HCT116 (cell line): ENCODE results near the gene DOC2A. TPM values are rescaled to one million over a fixed set of nuclear protein-coding genes. Genes with fewer than 3 reads are reported as not detected.

Experiments
- ATAC-seq: fragments of 200-7000 bp; cut with Tn5 transposase; 2 replicates; pipeline ENCODE4 v1.9.1; 2020; ENCODE audit warnings: mild to moderate bottlenecking, moderate library complexity
- BruUV-seq: library from RNA; stranded (reverse); fragments of 400-500 nt; replicated peaks from 2 replicates; lab custom pipeline; 2021; lab: Mats Ljungman, UMichigan
- CTCF ChIA-PET: fragments of 300-600 bp; sonication (Branson Sonifier 250); formaldehyde crosslinking; loops from one replicate; lab custom pipeline; 2021; ENCODE audit warnings: antibody characterized with exemption; lab: Charles Lee
- POLR2A ChIA-PET: fragments of 300-600, 350-600 bp; sonication (Branson Sonifier 250); formaldehyde crosslinking; loops from one replicate; lab custom pipeline; 2021; ENCODE audit warnings: antibody characterized with exemption; lab: Charles Lee
- RAD21 ChIA-PET, 2 experiments: fragments of 300-600 bp; sonication (Branson Sonifier 250); formaldehyde crosslinking; loops; one replicate each; lab custom pipeline; 2023; ENCODE audit warnings: low total read pairs in 2 of 2; ENCODE audit not compliant: uncharacterized antibody in 2 of 2, unreplicated experiment in 2 of 2, low non-redundant PET in 1 of 2; lab: Charles Lee
- DNase-seq: peaks from one replicate; pipeline ENCODE4 v3.0.0-alpha.2; 2010; ENCODE audit warnings: low read depth, low spot score
- H2AFZ ChIP-seq: fragments of 200-600 bp; shearing (Covaris generic), sonication (generic); 2 replicates; pipeline ENCODE4 v1.6.1; 2017; ENCODE audit warnings: low read depth, mixed run types, mixed read lengths, antibody characterized with exemption, low read length; ENCODE audit not compliant: poor library complexity, severe bottlenecking
- H3K27ac ChIP-seq: 2 replicates; pipeline ENCODE4 v1.5.1; 2012; ENCODE audit warnings: low read depth, low read length
- H3K27me3 ChIP-seq: fragments of 200-600 bp; sonication (generic); 2 replicates; pipeline ENCODE4 v1.6.1; 2016; ENCODE audit warnings: mixed run types, low read length, mixed read lengths; ENCODE audit not compliant: insufficient read depth
- H3K36me3 ChIP-seq, 2 experiments: fragments of 200-500 bp in 1 of 2; fragments of 200-600 bp in 1 of 2; sonication (Bioruptor generic) in 1 of 2; sonication (generic) in 1 of 2; 2 replicates each; pipeline versions ENCODE4 v1.5.1 to v1.6.1; 2014 to 2016; ENCODE audit warnings: low read length in 2 of 2, inconsistent platforms in 1 of 2, mixed read lengths in 1 of 2, mixed run types in 1 of 2; ENCODE audit not compliant: insufficient read depth in 2 of 2, control insufficient read depth in 1 of 2
- H3K4me1 ChIP-seq, 2 experiments: fragments of 200-600 bp in 1 of 2; sonication (generic) in 1 of 2; 2 replicates each; pipeline versions ENCODE4 v1.5.1 to v1.6.1; 2012 to 2017; ENCODE audit warnings: low read length in 2 of 2, inconsistent platforms in 1 of 2, mild to moderate bottlenecking in 1 of 2, mixed read lengths in 1 of 2, mixed run types in 1 of 2, moderate library complexity in 1 of 2; ENCODE audit not compliant: insufficient read depth in 2 of 2, control insufficient read depth in 1 of 2
- H3K4me2 ChIP-seq: fragments of 200-600 bp; sonication (generic); 2 replicates; pipeline ENCODE4 v1.6.1; 2017; ENCODE audit warnings: mixed run types, low read length, mixed read lengths
- H3K4me3 ChIP-seq, 2 experiments: fragments of 200-600 bp in 1 of 2; sonication (generic) in 1 of 2; replicated peaks in 1 of 2; 2 replicates each; pipeline ENCODE4 v1.5.1; 2011 to 2016; ENCODE audit warnings: low read length in 2 of 2, control low read depth in 1 of 2, low read depth in 1 of 2, mild to moderate bottlenecking in 1 of 2, mixed read lengths in 1 of 2, mixed run types in 1 of 2
- H3K79me2 ChIP-seq: fragments of 200-600 bp; sonication (generic); 2 replicates; pipeline ENCODE4 v1.6.1; 2017; ENCODE audit warnings: mild to moderate bottlenecking, mixed run types, low read length, moderate library complexity, mixed read lengths; ENCODE audit not compliant: insufficient read depth
- H3K9ac ChIP-seq: fragments of 200-600 bp; sonication (generic); 2 replicates; pipeline ENCODE4 v1.6.1; 2016; ENCODE audit warnings: low read length, mixed read lengths
- H3K9me2 ChIP-seq: fragments of 200-600 bp; sonication (generic), shearing (Covaris generic); 2 replicates; pipeline ENCODE4 v1.6.1; 2017; ENCODE audit warnings: mixed run types, mild to moderate bottlenecking, moderate library complexity; ENCODE audit not compliant: insufficient read depth
- H3K9me3 ChIP-seq, 2 experiments: fragments of 200-500 bp in 1 of 2; fragments of 200-600 bp in 1 of 2; sonication (Bioruptor generic) in 1 of 2; sonication (generic) in 1 of 2; 2 replicates each; pipeline ENCODE4 v1.6.1; 2014 to 2017; ENCODE audit warnings: low read length in 2 of 2, mixed read lengths in 2 of 2, inconsistent platforms in 1 of 2, low read depth in 1 of 2, mild to moderate bottlenecking in 1 of 2, mixed run types in 1 of 2, moderate library complexity in 1 of 2; ENCODE audit not compliant: control insufficient read depth in 1 of 2, insufficient read depth in 1 of 2
- H4K20me1 ChIP-seq: fragments of 200-600 bp; sonication (generic), shearing (Covaris generic); 2 replicates; pipeline ENCODE4 v1.6.1; 2017; ENCODE audit warnings: mixed run types, mild to moderate bottlenecking, moderate library complexity; ENCODE audit not compliant: insufficient read depth
- CBX3 ChIP-seq: IDR thresholded peaks from 2 replicates; pipeline ENCODE4 v1.6.1; 2012; ENCODE audit warnings: low read depth
- CEBPB ChIP-seq: IDR thresholded peaks from 2 replicates; pipeline ENCODE4 v1.6.1; 2012; ENCODE audit warnings: low read depth
- EGR1 ChIP-seq: IDR thresholded peaks from 2 replicates; pipeline ENCODE4 v1.6.1; 2012; ENCODE audit warnings: low read depth
- ELF1 ChIP-seq: IDR thresholded peaks from 2 replicates; pipeline ENCODE4 v1.6.1; 2012; ENCODE audit warnings: low read depth, borderline replicate concordance
- EZH2 ChIP-seq: fragments of 200-600 bp; sonication (generic); IDR thresholded peaks from 2 replicates; pipeline ENCODE4 v1.6.1; 2017; ENCODE audit warnings: antibody characterized with exemption, mixed run types
- EZH2phosphoT487 ChIP-seq: fragments of 200-600 bp; IDR thresholded peaks from 2 replicates; pipeline ENCODE4 v1.6.1; 2018; ENCODE audit warnings: antibody characterized with exemption, borderline replicate concordance
- FOSL1 ChIP-seq: IDR thresholded peaks from 2 replicates; pipeline ENCODE4 v1.6.1; 2012; ENCODE audit warnings: low read depth
- POLR2A ChIP-seq: IDR thresholded peaks from 2 replicates; pipeline ENCODE4 v1.7.0; 2011; ENCODE audit warnings: borderline replicate concordance; ENCODE audit not compliant: insufficient read depth, insufficient read length; ENCODE audit errors: extremely low read depth
- POLR2AphosphoS5 ChIP-seq: IDR thresholded peaks from 2 replicates; pipeline ENCODE4 v1.6.1; 2011; ENCODE audit warnings: mild to moderate bottlenecking, low read depth, low read length, moderate library complexity
- RAD21 ChIP-seq: IDR thresholded peaks from 2 replicates; pipeline ENCODE4 v1.6.1; 2012; ENCODE audit warnings: low read depth, mild to moderate bottlenecking
- SIN3A ChIP-seq: IDR thresholded peaks from 2 replicates; pipeline ENCODE4 v1.6.1; 2012; ENCODE audit warnings: low read depth
- TCF7L2 ChIP-seq: IDR thresholded peaks from 2 replicates; pipeline ENCODE4 v1.7.0; 2011; ENCODE audit warnings: borderline replicate concordance, inconsistent platforms; ENCODE audit not compliant: insufficient read depth, insufficient read length; ENCODE audit errors: extremely low read depth
- ZFX ChIP-seq: fragments of 450-650 bp; IDR thresholded peaks from 2 replicates; pipeline ENCODE4 v1.6.1; 2017
- ZNF274 ChIP-seq: fragments of 200-500 bp; sonication (Bioruptor generic); IDR thresholded peaks from 2 replicates; pipeline ENCODE4 v1.6.1; 2014; ENCODE audit warnings: mild to moderate bottlenecking, low read depth, low read length, inconsistent platforms
- intact Hi-C: fragments of 100-400 bp; cut with micrococcal nuclease; formaldehyde crosslinking; loops from 2 replicates; pipeline ENCODE4 v1.10.0; 2022
- total RNA-seq: library from RNA; stranded (reverse); gene quantifications from one replicate; pipeline ENCODE4 v1.2.1, GENCODE V29; 2021; ENCODE audit not compliant: unreplicated experiment
- TF ChIP-seq, protein P1 (sequence below): IDR thresholded peaks from 2 replicates; pipeline ENCODE4 v1.6.1; 2012
- TF ChIP-seq, protein P2 (sequence below): IDR thresholded peaks from 2 replicates; pipeline ENCODE4 v1.6.1; 2012
- TF ChIP-seq, protein P3 (sequence below): IDR thresholded peaks from 2 replicates; pipeline ENCODE4 v1.6.1; 2012; ENCODE audit warnings: low read depth
- TF ChIP-seq, protein P4 (sequence below): IDR thresholded peaks from 2 replicates; pipeline ENCODE4 v1.6.1; 2011; ENCODE audit warnings: mild to moderate bottlenecking, low read length, moderate library complexity; ENCODE audit not compliant: insufficient replicate concordance; ENCODE audit errors: extremely low read depth

Gene DOC2A
- total RNA-seq, 1 experiment from 2014 or later = 17.3 TPM

DNA sequence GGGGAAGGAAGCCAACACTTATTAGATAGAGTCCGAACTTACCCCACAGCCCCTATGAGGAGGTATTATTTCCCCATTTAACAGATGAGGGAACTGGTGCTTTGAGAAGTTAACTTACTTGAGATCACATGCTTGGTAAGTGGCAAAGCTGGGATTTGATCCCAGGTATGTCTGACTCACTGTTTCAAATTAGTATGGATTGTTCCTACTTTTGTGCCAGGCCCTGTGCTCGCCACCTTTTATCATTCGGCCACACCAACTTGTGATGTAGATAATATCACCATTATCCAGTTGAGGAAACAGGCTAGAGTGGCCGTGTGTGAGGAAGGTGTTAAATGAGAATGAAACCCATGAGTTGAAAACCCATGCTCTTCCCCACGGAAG, 26.1 kb downstream of the DOC2A start:
- no peaks in the 10 kb centered on the region for H3K9me2 ChIP-seq
- POLR2A ChIA-PET = no interaction called here
- H3K9me3 ChIP-seq = no peaks in the 10 kb centered on the region
- no peak overlapping the region for H2AFZ ChIP-seq
- DNase-seq (no peak), ATAC-seq (no peak)
- no peak overlapping the region for H3K27ac ChIP-seq
- BruUV-seq = no TSS peak
- intact Hi-C loops = no loop called here
- no peaks in the 10 kb centered on the region for H3K27me3 ChIP-seq
- CTCF ChIA-PET = no interaction called here
- no peaks in the 10 kb centered on the region for H4K20me1 ChIP-seq
- H3K9ac ChIP-seq = no peak overlapping the region
- RAD21 ChIA-PET = no interaction called here
- peaks cover 14% of the 10 kb centered on the region; the same call in 1 of the 2 replicates for H3K79me2 ChIP-seq
- H3K36me3 ChIP-seq = peaks cover 59 to 64% of the 10 kb centered on the region in 2 experiments
- no peak for TF ChIP-seq POLR2AphosphoS5
- TF ChIP-seq ELF1 = no peak
- TF ChIP-seq EGR1 = no peak
- no peak for TF ChIP-seq CBX3
- no peak for TF ChIP-seq SIN3A
- no peak for TF ChIP-seq CEBPB
- TF ChIP-seq TCF7L2 = no peak
- TF ChIP-seq POLR2A = no peak
- TF ChIP-seq, protein P1, sequence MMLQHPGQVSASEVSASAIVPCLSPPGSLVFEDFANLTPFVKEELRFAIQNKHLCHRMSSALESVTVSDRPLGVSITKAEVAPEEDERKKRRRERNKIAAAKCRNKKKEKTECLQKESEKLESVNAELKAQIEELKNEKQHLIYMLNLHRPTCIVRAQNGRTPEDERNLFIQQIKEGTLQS = no peak
- TF ChIP-seq FOSL1 = no peak
- TF ChIP-seq, protein P2, sequence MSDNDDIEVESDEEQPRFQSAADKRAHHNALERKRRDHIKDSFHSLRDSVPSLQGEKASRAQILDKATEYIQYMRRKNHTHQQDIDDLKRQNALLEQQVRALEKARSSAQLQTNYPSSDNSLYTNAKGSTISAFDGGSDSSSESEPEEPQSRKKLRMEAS = no peak
- TF ChIP-seq EZH2phosphoT487 = no peak
- TF ChIP-seq ZFX = no peak
- TF ChIP-seq RAD21 = no peak
- TF ChIP-seq, protein P3, sequence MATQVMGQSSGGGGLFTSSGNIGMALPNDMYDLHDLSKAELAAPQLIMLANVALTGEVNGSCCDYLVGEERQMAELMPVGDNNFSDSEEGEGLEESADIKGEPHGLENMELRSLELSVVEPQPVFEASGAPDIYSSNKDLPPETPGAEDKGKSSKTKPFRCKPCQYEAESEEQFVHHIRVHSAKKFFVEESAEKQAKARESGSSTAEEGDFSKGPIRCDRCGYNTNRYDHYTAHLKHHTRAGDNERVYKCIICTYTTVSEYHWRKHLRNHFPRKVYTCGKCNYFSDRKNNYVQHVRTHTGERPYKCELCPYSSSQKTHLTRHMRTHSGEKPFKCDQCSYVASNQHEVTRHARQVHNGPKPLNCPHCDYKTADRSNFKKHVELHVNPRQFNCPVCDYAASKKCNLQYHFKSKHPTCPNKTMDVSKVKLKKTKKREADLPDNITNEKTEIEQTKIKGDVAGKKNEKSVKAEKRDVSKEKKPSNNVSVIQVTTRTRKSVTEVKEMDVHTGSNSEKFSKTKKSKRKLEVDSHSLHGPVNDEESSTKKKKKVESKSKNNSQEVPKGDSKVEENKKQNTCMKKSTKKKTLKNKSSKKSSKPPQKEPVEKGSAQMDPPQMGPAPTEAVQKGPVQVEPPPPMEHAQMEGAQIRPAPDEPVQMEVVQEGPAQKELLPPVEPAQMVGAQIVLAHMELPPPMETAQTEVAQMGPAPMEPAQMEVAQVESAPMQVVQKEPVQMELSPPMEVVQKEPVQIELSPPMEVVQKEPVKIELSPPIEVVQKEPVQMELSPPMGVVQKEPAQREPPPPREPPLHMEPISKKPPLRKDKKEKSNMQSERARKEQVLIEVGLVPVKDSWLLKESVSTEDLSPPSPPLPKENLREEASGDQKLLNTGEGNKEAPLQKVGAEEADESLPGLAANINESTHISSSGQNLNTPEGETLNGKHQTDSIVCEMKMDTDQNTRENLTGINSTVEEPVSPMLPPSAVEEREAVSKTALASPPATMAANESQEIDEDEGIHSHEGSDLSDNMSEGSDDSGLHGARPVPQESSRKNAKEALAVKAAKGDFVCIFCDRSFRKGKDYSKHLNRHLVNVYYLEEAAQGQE = no peak
- no peak for TF ChIP-seq ZNF274
- TF ChIP-seq EZH2 = no peak
- TF ChIP-seq, protein P4, sequence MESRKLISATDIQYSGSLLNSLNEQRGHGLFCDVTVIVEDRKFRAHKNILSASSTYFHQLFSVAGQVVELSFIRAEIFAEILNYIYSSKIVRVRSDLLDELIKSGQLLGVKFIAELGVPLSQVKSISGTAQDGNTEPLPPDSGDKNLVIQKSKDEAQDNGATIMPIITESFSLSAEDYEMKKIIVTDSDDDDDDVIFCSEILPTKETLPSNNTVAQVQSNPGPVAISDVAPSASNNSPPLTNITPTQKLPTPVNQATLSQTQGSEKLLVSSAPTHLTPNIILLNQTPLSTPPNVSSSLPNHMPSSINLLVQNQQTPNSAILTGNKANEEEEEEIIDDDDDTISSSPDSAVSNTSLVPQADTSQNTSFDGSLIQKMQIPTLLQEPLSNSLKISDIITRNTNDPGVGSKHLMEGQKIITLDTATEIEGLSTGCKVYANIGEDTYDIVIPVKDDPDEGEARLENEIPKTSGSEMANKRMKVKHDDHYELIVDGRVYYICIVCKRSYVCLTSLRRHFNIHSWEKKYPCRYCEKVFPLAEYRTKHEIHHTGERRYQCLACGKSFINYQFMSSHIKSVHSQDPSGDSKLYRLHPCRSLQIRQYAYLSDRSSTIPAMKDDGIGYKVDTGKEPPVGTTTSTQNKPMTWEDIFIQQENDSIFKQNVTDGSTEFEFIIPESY = no peak
- H3K4me1 ChIP-seq = no peaks in the 10 kb centered on the region
- H3K4me2 ChIP-seq = no peak overlapping the region
- no peak overlapping the region for H3K4me3 ChIP-seq
